Lung (tissue), 12 donors: ENCODE measurements around the gene HMCN2. TPM values are rescaled to one million over a fixed set of nuclear protein-coding genes. Genes with fewer than 3 reads are reported as not detected.
A peak's percentile ranks its signal among the peaks of the same experiment; 100 is the strongest.

ENCODE experiments used
- ATAC-seq: fragments of 200-7000 bp; cut with Tn5 transposase; one replicate; pipeline ENCODE4 v1.9.1; 2020; ENCODE audit warnings: moderate number of reproducible peaks; ENCODE audit not compliant: insufficient read depth, low FRiP score
- DNase-seq, 3 donors: peaks; one replicate each; pipeline ENCODE4 v3.0.0-alpha.2; 2013 to 2017
- H3K27ac ChIP-seq, 2 donors: one replicate each; pipeline ENCODE4 v1.5.1; 2013; ENCODE audit warnings: mild to moderate bottlenecking in 2 of 2, moderate library complexity in 2 of 2, control low read depth in 1 of 2, inconsistent platforms in 1 of 2, low read depth in 1 of 2, low read length in 1 of 2
- H3K27me3 ChIP-seq, 3 donors: one replicate each; pipeline ENCODE4 v1.5.1; 2013; ENCODE audit warnings: low read length in 2 of 3; ENCODE audit not compliant: control insufficient read depth in 3 of 3, insufficient read depth in 3 of 3
- H3K36me3 ChIP-seq, 4 donors: one replicate each; pipeline ENCODE4 v1.5.1; 2013; ENCODE audit warnings: low read length in 4 of 4, mild to moderate bottlenecking in 1 of 4, moderate library complexity in 1 of 4; ENCODE audit not compliant: control insufficient read depth in 4 of 4, insufficient read depth in 4 of 4
- H3K4me1 ChIP-seq, 5 donors: one replicate each; pipeline ENCODE4 v1.5.1; 2013; ENCODE audit warnings: low read length in 5 of 5, mild to moderate bottlenecking in 2 of 5, moderate library complexity in 1 of 5; ENCODE audit not compliant: control insufficient read depth in 5 of 5, insufficient read depth in 5 of 5
- H3K4me3 ChIP-seq: one replicate; pipeline ENCODE4 v1.5.1; 2013; ENCODE audit warnings: mild to moderate bottlenecking, control low read depth, moderate library complexity
- H3K9ac ChIP-seq, 2 donors: one replicate each; pipeline ENCODE4 v1.5.1; 2013; ENCODE audit warnings: low read length in 2 of 2, control low read depth in 1 of 2; ENCODE audit not compliant: insufficient read depth in 1 of 2
- H3K9me3 ChIP-seq, 4 donors: one replicate each; pipeline ENCODE4 v1.5.1; 2013; ENCODE audit warnings: low read length in 3 of 4, mild to moderate bottlenecking in 1 of 4, moderate library complexity in 1 of 4; ENCODE audit not compliant: control insufficient read depth in 4 of 4, insufficient read depth in 3 of 4
- WGBS, 2 donors: extraction: QIAGEN DNeasy Blood & Tissue Kit; methylation state at CpG; one replicate each; pipeline ENCODE4 v1.1.7; 2013; 5-methylcytosine and 5-hydroxymethylcytosine counted together
- polyA plus RNA-seq, 2 donors: library from polyadenylated mRNA; stranded (reverse); fragments of 200-250 nt; gene quantifications; one replicate each; pipeline ENCODE4 v1.2.1, GENCODE V29; 2013
- total RNA-seq, 2 donors: library from RNA; depleted of rRNA in 1 of 2; stranded (reverse); fragments of >200 nt in 1 of 2; gene quantifications; one replicate each; pipeline ENCODE4 v1.2.1, GENCODE V29; 2014 to 2021
- TF ChIP-seq, protein P1 (sequence below): IDR thresholded peaks from 2 replicates; pipeline ENCODE4 v1.5.1; 2012; ENCODE audit warnings: mild to moderate bottlenecking; ENCODE audit errors: control extremely low read depth, extremely low read depth
- donor health status: control.
- donor health status: control.
- donor health status: Bipolar disorder and iron deficiency.
- donor health status: healthy.
- donor health status: DM: yes; HTN: yes; CAD: no.

The HMCN2 gene
- total and polyA plus RNA-seq, 4 donors, result 2.1 to 5.2 (median 3.7) TPM

DNA sequence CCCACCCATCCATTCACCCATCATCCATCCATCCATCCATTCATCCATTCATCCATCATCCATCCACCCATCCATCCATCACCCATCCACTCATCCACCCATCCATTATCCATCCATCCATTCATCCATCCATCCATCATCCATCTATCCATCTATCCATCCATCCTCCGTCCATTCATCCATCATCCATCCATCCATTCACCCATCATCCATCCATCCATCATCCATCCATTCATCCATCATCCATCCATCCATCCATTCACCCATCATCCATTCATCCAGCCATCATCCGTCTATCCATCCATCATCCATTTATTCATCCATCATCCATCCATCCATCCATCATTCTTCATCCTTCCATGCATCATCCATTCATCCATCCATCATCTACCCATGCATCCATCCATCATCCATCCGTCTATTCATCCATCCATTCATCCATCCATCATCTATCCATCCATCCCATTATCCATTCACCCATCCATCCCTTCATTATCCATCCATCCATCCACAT, 189.3 kb downstream of the HMCN2 start:
- H3K27me3 ChIP-seq, result peaks cover 0 to 3% (median 0%) of the 10 kb centered on the region in 3 donors
- ATAC-seq (no peak), DNase-seq (no peak)
- H3K4me3 ChIP-seq, result no peak overlapping the region
- H3K27ac ChIP-seq, result no peak overlapping the region
- TF ChIP-seq, protein P1, sequence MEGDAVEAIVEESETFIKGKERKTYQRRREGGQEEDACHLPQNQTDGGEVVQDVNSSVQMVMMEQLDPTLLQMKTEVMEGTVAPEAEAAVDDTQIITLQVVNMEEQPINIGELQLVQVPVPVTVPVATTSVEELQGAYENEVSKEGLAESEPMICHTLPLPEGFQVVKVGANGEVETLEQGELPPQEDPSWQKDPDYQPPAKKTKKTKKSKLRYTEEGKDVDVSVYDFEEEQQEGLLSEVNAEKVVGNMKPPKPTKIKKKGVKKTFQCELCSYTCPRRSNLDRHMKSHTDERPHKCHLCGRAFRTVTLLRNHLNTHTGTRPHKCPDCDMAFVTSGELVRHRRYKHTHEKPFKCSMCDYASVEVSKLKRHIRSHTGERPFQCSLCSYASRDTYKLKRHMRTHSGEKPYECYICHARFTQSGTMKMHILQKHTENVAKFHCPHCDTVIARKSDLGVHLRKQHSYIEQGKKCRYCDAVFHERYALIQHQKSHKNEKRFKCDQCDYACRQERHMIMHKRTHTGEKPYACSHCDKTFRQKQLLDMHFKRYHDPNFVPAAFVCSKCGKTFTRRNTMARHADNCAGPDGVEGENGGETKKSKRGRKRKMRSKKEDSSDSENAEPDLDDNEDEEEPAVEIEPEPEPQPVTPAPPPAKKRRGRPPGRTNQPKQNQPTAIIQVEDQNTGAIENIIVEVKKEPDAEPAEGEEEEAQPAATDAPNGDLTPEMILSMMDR, result no peak
- H3K36me3 ChIP-seq, result no peaks in the 10 kb centered on the region
- no peaks in the 10 kb centered on the region for H3K9me3 ChIP-seq
- H3K4me1 ChIP-seq, result peaks cover 0 to 31% (median 17%) of the 10 kb centered on the region in 5 donors
- 32 to 92% methylated on average over 3 of the region's 3 CpGs for WGBS, 2 donors
- H3K9ac ChIP-seq, result no peak overlapping the region

DNA sequence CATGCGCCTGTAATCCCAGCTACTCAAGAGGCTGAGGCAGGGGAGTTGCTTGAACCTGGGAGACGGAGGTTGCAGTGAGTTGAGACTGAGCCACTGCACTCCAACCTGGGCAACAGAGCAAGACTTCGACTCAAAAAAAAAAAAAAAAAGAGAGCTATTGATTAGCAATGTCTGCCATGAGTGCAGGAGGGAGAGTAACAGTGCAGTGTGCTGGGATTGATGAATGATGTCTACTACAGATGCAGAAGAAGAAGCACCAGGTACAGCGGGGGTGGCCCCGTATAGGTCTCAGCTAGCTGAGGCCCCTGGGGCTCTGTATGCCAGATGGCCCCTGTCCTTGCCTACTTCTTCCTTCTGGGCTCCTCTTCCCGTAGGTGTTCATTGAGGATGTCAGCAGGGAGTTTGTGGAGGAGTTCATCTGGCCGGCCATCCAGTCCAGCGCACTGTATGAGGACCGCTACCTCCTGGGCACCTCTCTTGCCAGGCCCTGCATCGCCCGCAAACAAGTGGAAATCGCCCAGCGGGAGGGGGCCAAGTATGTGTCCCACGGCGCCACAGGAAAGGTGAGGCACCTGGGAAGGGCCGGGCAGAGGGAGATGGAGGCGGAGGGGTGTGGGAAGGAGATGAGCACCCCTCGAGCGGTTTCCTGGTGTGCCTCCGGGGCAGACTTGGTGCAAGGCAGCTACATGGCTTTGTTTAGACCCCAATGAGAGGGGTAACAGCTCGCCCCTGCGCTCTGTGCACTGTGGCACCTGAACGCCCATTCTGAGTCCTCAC, 192.7 kb downstream of the HMCN2 start:
- no peak overlapping the region for H3K4me3 ChIP-seq
- no peak for ATAC-seq
- peak overlapping the region in 1 of 2 donors; percentile 7 for H3K27ac ChIP-seq
- no peaks in the 10 kb centered on the region for H3K9me3 ChIP-seq
- peaks cover 0 to 3% (median 0%) of the 10 kb centered on the region in 3 donors for H3K27me3 ChIP-seq
- peaks cover 0 to 9% (median 0%) of the 10 kb centered on the region in 5 donors for H3K4me1 ChIP-seq
- H3K36me3 ChIP-seq, result no peaks in the 10 kb centered on the region
- WGBS, 2 donors, result 91 to 94% methylated on average over 22 to 23 of the region's 23 CpGs
- TF ChIP-seq, protein P1, result no peak
- no peak for DNase-seq
- no peak overlapping the region for H3K9ac ChIP-seq

DNA sequence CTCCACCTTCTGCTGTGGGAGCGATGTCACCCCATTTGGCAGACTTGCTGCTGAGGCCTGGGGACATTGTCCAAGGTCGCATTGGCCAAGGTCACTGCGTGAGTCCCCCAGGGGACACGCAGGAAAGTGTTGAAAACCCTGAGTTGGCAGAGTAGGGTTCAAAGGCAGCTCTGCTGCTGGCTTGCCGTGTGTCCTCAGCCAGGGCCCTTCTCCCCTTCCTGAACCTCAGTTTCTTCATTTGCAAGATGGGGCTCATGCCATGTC, 193.2 kb downstream of the HMCN2 start:
- Histone ChIP-seq H3K4me1 (peaks cover 0 to 5% (median 0%) of the 10 kb centered on the region in 5 donors), H3K9ac (no peak overlapping the region), H3K27ac (peak overlapping the region in 1 of 2 donors; percentile 7), H3K4me3 (no peak overlapping the region), H3K36me3 (no peaks in the 10 kb centered on the region), H3K27me3 (peaks cover 0 to 3% (median 0%) of the 10 kb centered on the region in 3 donors), H3K9me3 (no peaks in the 10 kb centered on the region)
- DNase-seq, result no peak
- ATAC-seq, result no peak
- TF ChIP-seq, protein P1, result no peak
- WGBS, 2 donors, result 86 to 91% methylated on average over 5 of the region's 5 CpGs
